Measurements from ENCODE around the gene TACR2.

GRCh38 chr10:69376662-69377061 lies 40.1 kb downstream of the TACR2 start:
- no peak for TF ChIP-seq CTCF (IDR thresholded peaks at IDR 0.05)
- TF ChIP-seq POLR2A (IDR thresholded peaks at IDR 0.05), result no peak
